ENCODE results near the gene RBM45.

- TF ChIP-seq CTCF (IDR thresholded peaks at IDR 0.05) = no peak
- no peak for TF ChIP-seq POLR2A (IDR thresholded peaks at IDR 0.05)
Observed at GRCh38 chr2:178152977-178153376, 40.7 kb downstream of the RBM45 start.
